Activated CD8-positive, alpha-beta memory T cell treated with anti-CD3 and anti-CD28 coated beads, Interleukin-2, amount 50 U/mL, for 1 hour (primary cell): ENCODE results near the gene CNNM3.

Experiments
- DNase-seq: peaks from one replicate; pipeline ENCODE4 v3.0.0-alpha.2; 2020; ENCODE audit errors: extremely low read depth

Gene CNNM3

DNA sequence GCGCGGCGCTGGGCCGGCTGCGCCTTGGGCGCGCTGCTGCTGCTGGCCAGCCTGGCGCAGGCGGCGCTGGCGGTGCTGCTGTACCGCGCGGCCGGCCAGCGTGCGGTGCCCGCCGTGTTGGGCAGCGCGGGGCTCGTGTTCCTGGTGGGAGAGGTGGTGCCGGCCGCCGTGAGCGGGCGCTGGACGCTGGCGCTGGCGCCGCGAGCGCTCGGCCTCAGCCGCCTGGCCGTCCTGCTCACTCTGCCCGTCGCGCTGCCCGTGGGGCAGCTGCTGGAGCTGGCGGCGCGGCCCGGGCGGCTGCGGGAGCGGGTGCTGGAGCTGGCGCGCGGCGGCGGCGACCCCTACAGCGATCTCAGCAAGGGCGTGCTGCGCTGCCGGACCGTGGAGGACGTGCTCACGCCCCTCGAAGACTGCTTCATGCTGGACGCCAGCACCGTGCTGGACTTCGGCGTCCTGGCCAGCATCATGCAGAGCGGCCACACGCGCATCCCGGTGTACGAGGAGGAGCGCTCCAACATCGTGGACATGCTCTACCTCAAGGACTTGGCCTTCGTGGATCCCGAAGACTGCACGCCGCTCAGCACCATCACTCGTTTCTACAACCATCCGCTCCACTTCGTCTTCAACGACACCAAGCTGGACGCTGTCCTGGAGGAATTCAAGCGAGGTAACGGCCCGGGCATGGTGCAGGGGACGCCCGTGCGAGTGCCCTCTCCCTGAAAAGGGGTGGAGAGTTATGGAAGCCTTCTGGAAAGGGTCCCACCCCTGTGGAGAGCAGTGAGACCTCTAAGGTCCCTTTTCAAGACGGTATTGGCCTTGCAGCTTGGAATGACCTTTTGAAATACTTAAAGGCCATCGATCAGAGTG, 1.0 kb downstream of the CNNM3 start:
- DNase-seq = no peak

DNA sequence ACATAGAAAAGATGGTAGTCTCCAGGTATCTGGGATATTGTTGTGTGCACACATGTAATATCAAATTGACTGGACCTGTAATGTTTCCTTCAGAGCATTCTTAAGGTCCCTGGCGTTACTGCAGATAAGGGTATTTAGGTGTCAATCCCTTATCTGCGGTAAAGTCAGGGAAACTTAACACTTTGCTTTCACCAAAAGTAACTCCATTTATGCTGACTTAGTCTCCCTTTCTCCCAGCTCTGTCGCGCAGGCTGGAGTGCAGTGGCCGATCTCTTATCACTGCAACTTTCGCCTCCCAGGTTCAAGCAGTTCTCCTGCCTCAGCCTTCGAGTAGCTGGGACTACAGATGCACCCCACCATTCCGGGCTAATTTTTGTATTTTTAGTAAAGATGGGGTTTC, 1.8 kb downstream of the CNNM3 start:
- DNase-seq = no peak

DNA sequence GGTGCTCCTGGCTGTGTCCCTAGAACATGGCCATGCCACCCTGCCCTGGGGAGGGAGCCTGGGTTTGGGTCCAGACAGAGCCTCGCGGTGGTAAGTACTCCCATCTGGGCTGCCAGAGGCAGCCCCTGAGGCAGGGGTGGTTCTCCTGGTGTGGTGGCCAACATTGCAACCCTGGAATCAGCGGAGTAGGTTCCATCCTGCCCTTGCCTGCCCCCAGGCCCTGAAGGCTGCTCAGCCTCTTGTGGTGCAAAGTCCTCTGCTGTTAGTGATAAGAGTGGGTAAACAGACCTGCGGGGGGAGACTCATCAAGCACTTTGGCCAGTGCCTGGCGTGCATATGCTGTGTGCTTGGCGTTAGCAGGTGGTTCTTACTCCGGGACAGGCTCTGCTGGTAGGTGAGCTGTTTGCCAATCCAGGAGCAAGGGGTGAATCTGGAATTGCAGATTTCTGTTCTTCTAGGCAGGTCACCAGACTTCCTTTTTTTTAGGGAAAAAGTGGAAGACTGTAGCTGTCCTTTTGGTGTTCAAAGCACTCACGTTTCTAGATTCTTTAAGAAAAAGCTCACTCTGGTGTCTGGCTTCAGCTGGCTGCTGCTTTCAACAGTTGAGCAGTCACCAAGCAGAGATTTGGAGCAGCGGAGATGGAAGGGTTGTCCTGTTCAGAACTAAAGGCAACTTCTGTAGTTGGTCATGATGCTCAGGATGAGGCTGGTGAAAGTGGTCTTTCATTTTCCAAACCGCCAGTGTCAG, 3.2 kb downstream of the CNNM3 start:
- no peak for DNase-seq

- no peak for DNase-seq
These were observed 3.9 kb downstream of the CNNM3 start for GRCh38 chr2:96819876-96820511.

GRCh38 chr2:96821113-96821675, 5.1 kb downstream of the CNNM3 start:
- DNase-seq = no peak

DNA sequence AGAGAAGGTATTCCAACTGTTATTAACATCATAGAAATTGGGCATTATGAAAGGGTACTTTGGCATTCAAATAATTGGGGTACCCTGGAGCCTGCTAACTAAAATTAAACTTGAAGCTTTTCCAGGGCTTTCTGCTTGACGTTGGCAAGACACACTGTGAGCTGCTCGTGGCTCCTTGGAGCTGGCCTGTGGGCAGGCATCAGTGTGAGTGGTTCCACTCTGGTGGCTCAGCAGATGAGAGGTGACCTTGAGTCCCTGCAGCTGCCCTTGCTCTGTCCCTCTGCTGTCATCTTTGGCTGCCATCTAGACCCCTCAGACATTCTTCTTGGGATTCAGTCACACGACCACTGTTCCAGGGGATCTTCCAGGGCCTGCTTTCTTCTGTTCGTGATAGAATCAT, 6.7 kb downstream of the CNNM3 start:
- no peak for DNase-seq

- no peak for DNase-seq
These were observed 7.1 kb downstream of the CNNM3 start for GRCh38 chr2:96823198-96823597.

GRCh38 chr2:96824079-96824870, 8.2 kb downstream of the CNNM3 start:
- no peak for DNase-seq

DNA sequence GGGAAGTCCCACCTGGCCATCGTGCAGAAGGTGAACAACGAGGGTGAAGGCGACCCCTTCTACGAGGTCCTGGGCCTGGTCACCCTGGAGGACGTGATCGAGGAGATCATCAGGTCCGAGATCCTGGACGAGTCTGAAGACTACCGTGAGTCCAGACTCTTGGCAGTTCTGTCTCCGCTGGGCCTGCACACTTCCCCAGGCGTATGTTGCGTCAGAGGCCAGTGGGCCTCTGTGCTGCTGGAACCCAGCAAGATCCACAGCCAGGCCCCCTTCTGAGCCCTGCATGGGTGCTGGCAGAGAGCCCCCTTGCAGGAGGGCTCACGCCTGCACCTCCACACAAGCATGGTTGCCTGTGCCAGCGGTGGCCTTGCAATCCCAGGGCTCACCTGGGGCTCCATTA, 9.0 kb downstream of the CNNM3 start:
- DNase-seq = no peak

DNA sequence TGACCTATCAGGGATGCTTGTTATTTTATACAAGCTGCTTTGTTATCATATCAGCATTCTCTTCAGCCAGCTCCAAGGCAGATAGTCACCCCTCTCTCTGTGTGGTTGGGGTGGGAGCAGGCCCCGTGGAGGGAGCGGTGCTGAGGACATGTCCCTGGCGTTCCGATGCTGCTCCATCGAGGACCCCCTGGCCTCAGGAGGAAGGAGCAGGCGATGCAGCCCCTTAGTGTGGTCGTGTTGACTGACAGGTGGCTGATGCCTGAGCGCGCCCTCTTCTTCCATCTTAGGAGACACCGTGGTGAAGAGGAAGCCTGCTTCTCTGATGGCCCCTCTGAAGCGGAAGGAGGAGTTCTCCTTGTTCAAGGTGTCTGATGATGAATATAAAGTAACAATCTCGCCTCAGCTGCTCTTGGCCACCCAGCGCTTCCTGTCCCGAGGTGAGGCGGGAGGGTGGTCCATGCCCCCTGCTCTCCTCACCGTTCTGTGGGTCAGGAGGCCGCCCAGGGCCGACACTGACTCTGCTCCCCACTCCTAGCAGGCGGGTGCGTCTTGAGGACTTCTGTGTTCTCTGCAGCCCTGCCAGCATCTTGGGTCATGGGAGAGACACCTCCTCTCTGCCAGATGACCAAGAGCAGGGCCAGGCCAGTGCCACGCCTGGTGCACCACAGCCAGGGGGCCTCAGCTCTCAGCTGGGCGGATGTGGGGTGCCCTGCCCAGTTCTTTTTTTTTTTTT, 10.6 kb downstream of the CNNM3 start:
- no peak for DNase-seq

- no peak for DNase-seq
These were observed 12.4 kb downstream of the CNNM3 start for GRCh38 chr2:96828436-96828835.

DNA sequence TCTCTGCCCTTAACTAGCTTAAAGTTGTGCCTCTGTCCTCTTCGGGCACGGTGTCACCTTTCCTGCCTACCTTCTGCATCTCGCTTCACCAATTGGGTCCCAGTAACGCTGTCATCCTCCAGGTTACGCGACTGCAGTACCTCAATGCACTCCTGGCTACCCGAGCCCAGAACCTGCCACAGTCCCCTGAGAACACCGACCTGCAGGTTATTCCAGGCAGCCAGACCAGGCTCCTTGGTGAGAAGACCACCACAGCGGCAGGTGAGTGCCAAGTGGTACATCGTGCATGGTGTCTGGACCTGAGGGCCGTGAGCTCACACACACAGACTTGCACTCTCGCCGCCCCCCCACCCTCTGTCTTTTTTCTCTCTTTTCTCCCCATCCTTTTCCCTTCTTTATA, 12.8 kb downstream of the CNNM3 start:
- no peak for DNase-seq

- no peak for DNase-seq
These were observed 14.0 kb downstream of the CNNM3 start for GRCh38 chr2:96830044-96830562.

DNA sequence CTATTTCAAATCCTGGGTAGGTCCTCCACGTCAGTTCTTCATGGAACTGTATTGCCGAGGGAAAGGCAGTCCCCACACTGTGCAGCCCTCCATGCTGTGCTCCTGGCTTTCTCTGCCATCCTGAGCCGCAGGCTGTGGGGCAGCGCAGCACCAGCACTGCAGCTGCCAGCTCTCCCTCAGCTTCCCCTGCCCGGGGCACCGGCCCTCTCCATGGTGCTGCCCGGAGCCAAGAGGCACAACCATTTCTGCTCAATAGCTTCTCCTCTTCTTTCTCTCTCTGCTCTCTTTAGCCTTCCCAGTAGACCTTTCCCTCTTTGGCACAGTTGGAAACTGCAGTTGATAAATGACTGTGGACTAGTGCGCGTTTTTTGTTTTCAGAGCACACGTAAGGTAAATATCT, 15.6 kb downstream of the CNNM3 start:
- DNase-seq = no peak

DNA sequence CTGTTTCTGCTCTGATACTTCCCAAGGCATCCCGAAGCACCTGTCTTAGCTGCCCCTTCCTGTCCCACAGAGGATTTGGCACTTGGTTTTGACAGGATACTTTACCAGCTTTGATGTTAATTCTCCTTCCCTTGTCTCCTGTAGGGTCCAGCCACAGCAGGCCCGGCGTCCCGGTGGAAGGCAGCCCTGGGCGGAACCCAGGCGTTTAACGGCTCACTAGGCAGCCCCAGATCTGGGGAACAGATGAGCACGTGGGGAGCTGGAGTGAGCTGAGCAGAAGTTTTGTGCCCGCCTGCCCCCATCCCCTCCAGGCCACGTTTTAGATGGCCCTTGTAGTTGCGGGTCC, 16.3 kb downstream of the CNNM3 start:
- DNase-seq = no peak

DNA sequence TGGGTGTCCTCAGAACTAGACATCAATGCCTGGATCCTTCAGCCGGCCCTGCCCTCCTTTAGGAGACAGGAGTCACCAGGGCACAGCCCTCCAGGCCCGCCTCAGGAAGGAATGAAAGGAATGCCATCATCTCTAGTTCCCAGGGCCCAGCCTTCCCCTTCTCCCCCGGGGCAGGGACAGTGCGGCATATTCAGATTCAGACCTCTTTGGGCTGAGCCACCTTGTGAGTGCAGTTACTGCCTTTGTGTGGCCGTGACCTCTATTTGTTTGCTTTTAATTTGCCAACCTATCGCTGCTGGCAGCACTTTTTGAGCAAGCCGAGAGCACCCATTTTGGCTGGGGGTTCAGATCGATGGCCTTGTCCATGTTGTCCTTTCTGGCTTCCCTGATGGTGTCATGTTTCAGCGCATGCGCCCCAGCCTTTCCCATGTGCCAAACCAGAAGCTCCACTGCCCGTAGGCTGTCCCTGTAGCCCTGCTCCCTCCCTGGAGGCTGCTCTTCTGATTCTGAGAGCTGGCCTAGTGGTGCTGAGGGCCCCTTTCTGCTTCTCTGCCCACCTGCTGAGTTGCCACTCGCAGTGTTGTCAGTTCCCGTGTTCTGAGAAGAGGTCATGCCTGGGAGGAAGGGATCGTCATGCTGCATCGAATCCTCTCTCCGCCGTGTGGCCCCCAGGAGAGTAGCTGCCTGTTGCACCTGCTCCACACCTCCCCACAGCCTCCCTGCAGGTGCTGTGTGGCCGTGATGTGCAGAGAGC, 16.9 kb downstream of the CNNM3 start:
- DNase-seq = no peak

- no peak for DNase-seq
These were observed 19.8 kb downstream of the CNNM3 start for GRCh38 chr2:96835830-96836229.

DNA sequence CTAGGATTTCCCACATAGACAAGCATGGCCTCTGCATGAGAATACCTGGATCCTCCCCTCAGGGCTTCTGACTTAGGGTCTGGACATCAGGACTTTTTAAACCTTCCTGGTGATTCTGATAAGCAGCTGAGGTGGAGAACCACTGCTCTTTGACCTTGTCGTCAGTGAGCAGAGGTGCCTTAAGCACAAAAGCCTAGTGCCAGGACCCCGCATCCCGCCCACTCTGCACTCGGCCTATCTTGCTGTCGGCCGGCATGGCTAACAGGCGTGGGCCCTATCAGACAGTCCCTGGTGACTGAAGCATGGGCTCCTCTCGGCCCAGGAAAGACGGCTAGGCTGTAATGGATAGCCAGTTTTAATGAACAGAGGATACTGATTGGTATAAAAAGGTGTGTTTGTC, 21.5 kb downstream of the CNNM3 start:
- no peak for DNase-seq

DNA sequence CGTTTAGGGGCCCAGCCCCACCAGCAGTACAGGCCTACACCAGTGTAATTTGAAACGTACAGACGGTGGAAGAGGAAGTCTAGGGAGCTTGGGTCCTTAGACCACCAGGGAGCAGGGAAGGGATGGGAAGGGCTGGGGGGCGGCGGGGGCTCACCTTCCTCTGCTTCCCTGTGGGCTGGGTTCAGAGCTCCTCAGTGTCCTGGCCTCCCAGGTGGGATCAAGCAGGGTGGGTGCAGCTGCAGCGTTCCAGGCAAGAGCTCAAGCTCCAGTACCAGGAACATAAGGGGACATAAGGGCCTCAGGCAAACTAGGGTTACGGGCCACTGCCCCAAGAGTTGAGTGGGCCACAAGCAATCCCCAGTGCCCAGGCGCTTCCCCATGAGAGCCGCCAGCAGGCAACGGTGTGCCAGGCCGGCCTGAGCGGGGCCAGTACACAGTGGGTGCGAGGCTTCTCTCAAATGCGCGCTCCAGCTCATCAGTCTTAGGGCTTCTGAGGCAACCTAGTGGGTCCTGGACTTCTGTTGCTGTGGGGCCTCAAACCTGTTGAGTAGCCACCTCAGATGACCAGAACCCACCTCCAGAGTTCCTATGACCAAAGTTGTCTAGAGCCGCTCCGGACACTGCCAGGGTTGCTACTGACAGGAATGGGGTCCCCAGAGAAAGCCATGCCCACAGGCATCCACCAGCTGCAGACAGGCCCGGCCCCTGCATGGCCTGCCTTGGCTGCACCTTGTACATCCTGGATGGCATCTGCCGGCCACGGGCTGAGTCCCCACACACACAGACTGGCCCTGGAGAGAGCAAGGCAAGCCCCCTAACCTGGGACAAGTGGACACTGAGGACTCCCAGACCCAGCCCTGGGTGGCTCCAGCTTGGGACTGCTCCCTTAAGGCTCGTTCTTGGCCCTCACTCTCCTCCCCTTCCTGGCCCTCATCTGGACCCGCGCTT, 22.6 kb downstream of the CNNM3 start:
- DNase-seq = no peak
